GM12878 (cell line): ENCODE results near the gene SCLY. TPM values are rescaled to one million over a fixed set of nuclear protein-coding genes. Genes with fewer than 3 reads are reported as not detected.
A peak's percentile ranks its signal among the peaks of the same experiment; 100 is the strongest.

ENCODE experiments used
- ATAC-seq: fragments of 200-7000 bp; cut with Tn5 transposase; 3 replicates; pipeline ENCODE4 v1.9.1; 2020; ENCODE audit warnings: mild to moderate bottlenecking, moderate library complexity
- BruUV-seq: library from RNA; stranded (reverse); fragments of 400-500 nt; replicated peaks from 2 replicates; lab custom pipeline; 2021; lab: Mats Ljungman, UMichigan
- CTCF ChIA-PET: fragments of 300-600 bp; sonication (Branson Sonifier 250); formaldehyde crosslinking; extraction: SDS; loops from one replicate; lab custom pipeline; 2021; ENCODE audit warnings: inconsistent platforms; lab: Yijun Ruan, JAX
- POLR2A ChIA-PET: fragments of 350-600 bp; formaldehyde crosslinking; extraction: SDS; loops from one replicate; lab custom pipeline; 2021; ENCODE audit warnings: inconsistent platforms; lab: Charles Lee
- RAD21 ChIA-PET: fragments of 300-600 bp; sonication (Branson Sonifier 250); formaldehyde crosslinking; loops from one replicate; lab custom pipeline; 2023; ENCODE audit warnings: antibody characterized with exemption; ENCODE audit not compliant: unreplicated experiment; lab: Charles Lee
- SMC1A ChIA-PET: fragments of 300-600 bp; sonication (Branson Sonifier 250); formaldehyde crosslinking; loops from one replicate; lab custom pipeline; 2023; ENCODE audit not compliant: unreplicated experiment, uncharacterized antibody; lab: Charles Lee
- DNase-seq: peaks from one replicate; pipeline ENCODE4 v3.0.0-alpha.2; 2011; ENCODE audit warnings: low read depth, low spot score
- FAIRE-seq: peaks from 3 replicates; lab custom pipeline; 2011; peaks lifted over from hg19 to GRCh38; lab: Jason Lieb, UNC
- H2AFZ ChIP-seq: 2 replicates; pipeline ENCODE4 v1.6.0; 2011; ENCODE audit warnings: low read depth, low read length, control low read depth; ENCODE audit not compliant: control insufficient read depth
- H3K27ac ChIP-seq: 2 replicates; pipeline ENCODE4 v1.5.1; 2011; ENCODE audit warnings: control low read depth; ENCODE audit not compliant: control insufficient read depth, insufficient read depth
- H3K27me3 ChIP-seq, 2 experiments: replicated peaks in 1 of 2; 2 replicates each; pipeline versions ENCODE4 v1.6.0 to v1.6.1; 2011; ENCODE audit warnings: low read length in 1 of 2; ENCODE audit not compliant: control insufficient read depth in 2 of 2, insufficient read depth in 2 of 2
- H3K36me3 ChIP-seq, 2 experiments: 2 replicates each; pipeline ENCODE4 v1.5.1; 2011; ENCODE audit warnings: low read length in 1 of 2; ENCODE audit not compliant: control insufficient read depth in 2 of 2, insufficient read depth in 2 of 2
- H3K4me1 ChIP-seq: 2 replicates; pipeline ENCODE4 v1.6.1; 2011; ENCODE audit warnings: mild to moderate bottlenecking, low read length, moderate library complexity, mixed read lengths; ENCODE audit not compliant: control insufficient read depth, insufficient read depth
- H3K4me2 ChIP-seq: 2 replicates; pipeline ENCODE4 v1.6.0; 2011; ENCODE audit warnings: control low read depth; ENCODE audit not compliant: control insufficient read depth, insufficient read depth
- H3K4me3 ChIP-seq: fragments of 200-600 bp; sonication (generic); 2 replicates; pipeline ENCODE4 v1.5.1; 2016
- H3K79me2 ChIP-seq: 2 replicates; pipeline ENCODE4 v1.6.0; 2011; ENCODE audit warnings: low read length; ENCODE audit not compliant: control insufficient read depth, insufficient read depth
- H3K9ac ChIP-seq: 2 replicates; pipeline ENCODE4 v1.8.0; 2011; ENCODE audit warnings: low read length, control low read depth, mixed read lengths; ENCODE audit not compliant: control insufficient read depth, insufficient read depth
- H3K9me3 ChIP-seq: replicated peaks from 3 replicates; pipeline ENCODE4 v1.5.1; 2011; ENCODE audit warnings: mild to moderate bottlenecking, low read length; ENCODE audit not compliant: control insufficient read depth, insufficient read depth
- H4K20me1 ChIP-seq: 2 replicates; pipeline ENCODE4 v1.6.0; 2011; ENCODE audit not compliant: control insufficient read depth, insufficient read depth
- BRCA1 ChIP-seq: IDR thresholded peaks from 2 replicates; pipeline ENCODE4 v1.6.1; 2011; ENCODE audit warnings: low read depth, low read length, improper control_type of control experiment
- CEBPB ChIP-seq, 2 experiments: fragments of 150-350 bp in 1 of 2; IDR thresholded peaks; 2 replicates each; pipeline ENCODE4 v1.6.1; 2012 to 2014; ENCODE audit warnings: low read depth in 2 of 2, low read length in 2 of 2, borderline replicate concordance in 1 of 2, inconsistent platforms in 1 of 2
- HCFC1 ChIP-seq: fragments of 150-350 bp; IDR thresholded peaks from 2 replicates; pipeline ENCODE4 v1.6.1; 2014; ENCODE audit warnings: low read length
- IKZF2 ChIP-seq, 2 experiments: fragments of 450-650 bp; IDR thresholded peaks; 2 replicates each; pipeline ENCODE4 v1.6.1; 2017; ENCODE audit warnings: mild to moderate bottlenecking in 2 of 2, moderate library complexity in 2 of 2
- MEF2B ChIP-seq: fragments of 450-650 bp; IDR thresholded peaks from 2 replicates; pipeline ENCODE4 v1.6.1; 2018; ENCODE audit warnings: mild to moderate bottlenecking, moderate library complexity; ENCODE audit not compliant: partially characterized antibody, poor library complexity, severe bottlenecking
- MLLT1 ChIP-seq: fragments of 450-650 bp; IDR thresholded peaks from 2 replicates; pipeline ENCODE4 v1.6.1; 2016; ENCODE audit warnings: mild to moderate bottlenecking
- MYC ChIP-seq: IDR thresholded peaks from 2 replicates; pipeline ENCODE4 v1.6.1; 2011; ENCODE audit warnings: mild to moderate bottlenecking, low read length, moderate library complexity, inconsistent platforms; ENCODE audit not compliant: insufficient read depth, insufficient replicate concordance, insufficient read length, severe bottlenecking
- PML ChIP-seq: IDR thresholded peaks from 2 replicates; pipeline ENCODE4 v1.6.1; 2012; ENCODE audit warnings: low read length, inconsistent platforms
- RFX5 ChIP-seq: IDR thresholded peaks from 2 replicates; pipeline ENCODE4 v1.6.1; 2011; ENCODE audit warnings: low read depth, low read length, improper control_type of control experiment
- SIX5 ChIP-seq: IDR thresholded peaks from 2 replicates; pipeline ENCODE4 v1.6.1; 2011; ENCODE audit warnings: mild to moderate bottlenecking, low read depth, low read length, moderate library complexity; ENCODE audit not compliant: severe bottlenecking
- SKIL ChIP-seq: fragments of 450-650 bp; IDR thresholded peaks from 2 replicates; pipeline ENCODE4 v1.6.1; 2017; ENCODE audit warnings: mild to moderate bottlenecking, low read depth, inconsistent platforms; ENCODE audit not compliant: poor library complexity, severe bottlenecking
- SMC3 ChIP-seq: IDR thresholded peaks from 2 replicates; pipeline ENCODE4 v1.6.1; 2011; ENCODE audit warnings: low read length, improper control_type of control experiment, borderline replicate concordance
- SRF ChIP-seq, 2 experiments: IDR thresholded peaks; 2 replicates each; pipeline ENCODE4 v1.6.1; 2011; ENCODE audit warnings: low read depth in 2 of 2, low read length in 2 of 2, mild to moderate bottlenecking in 1 of 2, moderate library complexity in 1 of 2
- SUPT20H ChIP-seq: IDR thresholded peaks from 2 replicates; pipeline ENCODE4 v1.6.1; 2011; ENCODE audit warnings: low read depth, mild to moderate bottlenecking, low read length, moderate library complexity, borderline replicate concordance; ENCODE audit not compliant: control insufficient read depth
- TCF12 ChIP-seq: IDR thresholded peaks from 2 replicates; pipeline ENCODE4 v1.6.1; 2011; ENCODE audit warnings: low read depth, mild to moderate bottlenecking, low read length
- ZNF217 ChIP-seq: fragments of 450-650 bp; IDR thresholded peaks from 2 replicates; pipeline ENCODE4 v1.6.1; 2017; ENCODE audit warnings: antibody characterized with exemption, mild to moderate bottlenecking
- WGBS: methylation state at CpG from one replicate; pipeline ENCODE4 v1.1.6; 2016; ENCODE audit warnings: low lambda C conversion rate; ENCODE audit not compliant: insufficient replicate concordance, insufficient coverage; ENCODE audit errors: missing lambda C conversion rate; 5-methylcytosine and 5-hydroxymethylcytosine counted together
- in situ Hi-C: fragments of 300-500 bp; cut with MboI; formaldehyde crosslinking; loops from 9 replicates; pipeline ENCODE4 v1.14.3; 2018; ENCODE audit warnings: mixed read lengths
- intact Hi-C: fragments of 100-400 bp; cut with micrococcal nuclease; formaldehyde crosslinking; loops from one replicate; pipeline ENCODE4 v1.14.2; 2022; ENCODE audit not compliant: unreplicated experiment
- polyA plus RNA-seq, 11 experiments: library from polyadenylated mRNA; depleted of rRNA in 4 of 11; unstranded in 6 of 11; stranded (reverse) in 5 of 11; fragments of >200 nt; fragmentation: Nextera tagmentation in 4 of 11; fragmentation: Illumina TruSeq in 1 of 11; extraction: Ambion mirVana in 4 of 11; extraction: Trizol in 1 of 11; gene quantifications; 1 replicate in 1 of 11; 2 replicates in 10 of 11; pipeline versions ENCODE4 v1.2.1 to v1.2.3, GENCODE V29; 2011 to 2016; ENCODE audit warnings: inconsistent platforms in 2 of 11, missing spikeins in 2 of 11, low read depth in 1 of 11
- total RNA-seq, 4 experiments: library from RNA; depleted of rRNA in 3 of 4; stranded (reverse); fragments of >200 nt in 3 of 4; fragmentation: Illumina TruSeq in 1 of 4; extraction: Trizol in 1 of 4; gene quantifications; 2 replicates each; pipeline versions ENCODE4 v1.2.1 to v1.2.3, GENCODE V29; 2013 to 2021

SCLY gene
- total and polyA plus RNA-seq, 10 of the 15 experiments (the other 5 are each of a cell fraction or from before 2014, with no cell fraction given), result 3.3 to 49.1 (median 32.3) TPM

- TF ChIP-seq MLLT1, result 0 out of 2 replicates have a peak, but pooled peaks have one; percentile 45
These were observed 682 bp upstream of the SCLY start (continued) for GRCh38 chr2:238060096-238060541.

- ChIA-PET CTCF (interaction anchor here (0.6 to 1.2 kb wide), 7 partner anchors 11 to 138 kb away, joined by 3 to 5 read pairs (median 4); no protein-coding TSS in a partner anchor), SMC1A (interaction anchor here (0.7 to 4.4 kb wide), 7 partner anchors 12 to 134 kb away, joined by 3 to 15 read pairs (median 5); no protein-coding TSS in a partner anchor), POLR2A (interaction anchor here (0.5 to 1.5 kb wide), 10 partner anchors 8 to 584 kb away, joined by 3 to 13 read pairs (median 3); no protein-coding TSS in a partner anchor), RAD21 (interaction anchor here (0.8 to 2.0 kb wide), 13 partner anchors 8 to 141 kb away, joined by 3 to 10 read pairs (median 4); no protein-coding TSS in a partner anchor)
- H3K4me3 ChIP-seq, result peak overlapping the region; percentile 96
- ATAC-seq (peak; percentile 25), DNase-seq (no peak), FAIRE-seq (no peak)
- H3K27ac ChIP-seq, result peak overlapping the region; percentile 64
- TSS peak; percentile 63 for BruUV-seq
- H4K20me1 ChIP-seq, result no peaks in the 10 kb centered on the region
- in situ Hi-C loops (no loop called here), intact Hi-C loops (loop anchor here (5.0 to 10.0 kb wide), 3 partner anchors 46 to 367 kb away; partner anchors contain the start of gene UBE2F)
- no peaks in the 10 kb centered on the region; the same call in none of the 2 replicates for H3K4me1 ChIP-seq
- peak overlapping the region; percentile 85 for H2AFZ ChIP-seq
- H3K4me2 ChIP-seq, result peak overlapping the region; percentile 94
- WGBS, result 2% methylated on average over 29 of the region's 29 CpGs
- H3K27me3 ChIP-seq, result no peaks in the 10 kb centered on the region
- peaks cover 32% of the 10 kb centered on the region for H3K79me2 ChIP-seq
- H3K9me3 ChIP-seq, result no peaks in the 10 kb centered on the region; the same call in 2 of the 3 replicates
- peaks cover 6 to 11% of the 10 kb centered on the region in 2 experiments; a peak in 3 of 4 replicates for H3K36me3 ChIP-seq
- peak overlapping the region; percentile 85 for H3K9ac ChIP-seq
- TF ChIP-seq ZNF217 (no peak), HCFC1 (no peak), RFX5 (no peak), BRCA1 (no peak), SKIL (no peak), IKZF2 (IDR thresholded peaks at IDR 0.05) (peak in 1 of 2 experiments; percentile 33; a peak in 3 of 4 replicates), MEF2B (peak; percentile 56), SRF (IDR thresholded peaks at IDR 0.05; ENCODE audit: low read depth in 2 of 2, low read length in 2 of 2) (no peak), SMC3 (no peak), MYC (peak; percentile 83), SUPT20H (no peak), CEBPB (IDR thresholded peaks at IDR 0.05; ENCODE audit: borderline replicate concordance in 1 of 2, low read depth in 2 of 2, low read length in 2 of 2) (no peak), SIX5 (no peak), TCF12 (no peak), PML (peak; percentile 32; the same call in 1 of the 2 replicates)
These were observed 758 bp downstream of the SCLY start for GRCh38 chr2:238061315-238062202.
